Peyer's patch (tissue), 4 donors: ENCODE data around the gene NPAS2. TPM values are rescaled to one million over a fixed set of nuclear protein-coding genes. Genes with fewer than 3 reads are reported as not detected.

ENCODE experiments used
- DNase-seq, 3 donors: peaks; one replicate each; pipeline ENCODE4 v3.0.0-alpha.2; 2017 to 2019
- H3K27ac ChIP-seq, 4 donors: fragments of 200-600 bp; sonication (generic); one replicate each; pipeline ENCODE4 v1.5.1; 2016 to 2019
- H3K27me3 ChIP-seq, 2 donors: fragments of 200-600 bp; sonication (generic); one replicate each; pipeline ENCODE4 v1.5.1; 2019
- H3K36me3 ChIP-seq, 3 donors: fragments of 200-600 bp; sonication (generic); one replicate each; pipeline ENCODE4 v1.5.1; 2016 to 2019
- H3K4me1 ChIP-seq, 4 donors: fragments of 200-600 bp; sonication (generic); one replicate each; pipeline ENCODE4 v1.5.1; 2016 to 2019
- H3K4me3 ChIP-seq, 4 donors: fragments of 200-600 bp; sonication (generic); 1 replicate in 3 of 4; 2 replicates in 1 of 4; pipeline ENCODE4 v1.5.1; 2016 to 2019; ENCODE audit warnings: mild to moderate bottlenecking in 1 of 4
- H3K9me3 ChIP-seq, 4 donors: fragments of 200-600 bp; sonication (generic); one replicate each; pipeline ENCODE4 v1.5.1; 2016 to 2019; ENCODE audit warnings: mild to moderate bottlenecking in 1 of 4
- CTCF ChIP-seq, 6 experiments: fragments of 450-650 bp in 4 of 6; fragments of 200-600 bp in 2 of 6; sonication (generic) in 1 of 6; IDR thresholded peaks; one replicate each; pipeline ENCODE4 v1.5.1; 2017 to 2019; ENCODE audit warnings: antibody characterized with exemption in 6 of 6, mild to moderate bottlenecking in 3 of 6, moderate library complexity in 1 of 6
- POLR2A ChIP-seq, 2 donors: fragments of 450-650 bp; IDR thresholded peaks; one replicate each; pipeline ENCODE4 v1.5.1; 2017; ENCODE audit warnings: antibody characterized with exemption in 2 of 2, mild to moderate bottlenecking in 2 of 2, moderate library complexity in 2 of 2
- total RNA-seq, 4 donors: library from RNA; depleted of rRNA; stranded (reverse); fragments of >200 nt; gene quantifications; one replicate each; pipeline ENCODE4 v1.1.0, GENCODE V29; 2016

The NPAS2 gene
- total RNA-seq, 4 donors from 2014 or later = 29.7 to 99.5 (median 95.5) TPM

DNA sequence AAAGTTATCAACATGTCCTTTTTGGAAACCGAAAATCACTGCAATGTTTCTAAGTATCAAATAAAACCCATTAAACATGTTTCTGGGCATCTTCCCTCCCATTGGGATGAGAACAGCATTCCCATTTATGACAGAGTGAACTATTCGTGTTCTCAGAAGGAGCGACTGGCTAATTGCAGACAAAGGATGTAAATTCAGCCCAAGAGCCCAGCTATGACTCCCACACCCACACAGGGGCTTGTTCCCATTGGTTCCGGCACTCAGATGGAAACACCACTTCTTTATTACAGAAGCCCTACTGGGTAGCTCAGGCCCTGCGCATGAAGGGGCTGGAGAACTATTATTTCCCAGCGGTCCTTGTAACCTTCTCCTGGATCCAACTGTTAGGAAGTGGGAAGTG is 16.6 kb upstream of the NPAS2 start:
- TF ChIP-seq POLR2A (IDR thresholded peaks at IDR 0.05) (no peak), CTCF (IDR thresholded peaks at IDR 0.05) (no peak)

GRCh38 chr2:100806550-100806949 is 13.4 kb upstream of the NPAS2 start:
- Histone ChIP-seq H3K27ac (no peak overlapping the region), H3K36me3 (no peaks in the 10 kb centered on the region)
- TF ChIP-seq CTCF (IDR thresholded peaks at IDR 0.05) (no peak), POLR2A (IDR thresholded peaks at IDR 0.05) (no peak)

More for the DNA sequence above, 16.6 kb upstream of the NPAS2 start:
- Histone ChIP-seq H3K27me3 (no peaks in the 10 kb centered on the region), H3K36me3 (no peaks in the 10 kb centered on the region), H3K9me3 (no peaks in the 10 kb centered on the region), H3K4me1 (no peaks in the 10 kb centered on the region), H3K4me3 (no peak overlapping the region), H3K27ac (no peak overlapping the region)
- DNase-seq = no peak

GRCh38 chr2:100807707-100808106 is 12.2 kb upstream of the NPAS2 start:
- TF ChIP-seq CTCF (IDR thresholded peaks at IDR 0.05) (no peak), POLR2A (IDR thresholded peaks at IDR 0.05) (no peak)
- Histone ChIP-seq H3K4me1 (peaks cover 0 to 1% (median 0%) of the 10 kb centered on the region in 4 donors), H3K4me3 (no peak overlapping the region), H3K27ac (no peak overlapping the region), H3K27me3 (no peaks in the 10 kb centered on the region), H3K36me3 (no peaks in the 10 kb centered on the region), H3K9me3 (no peaks in the 10 kb centered on the region)
- DNase-seq = no peak

More at GRCh38 chr2:100806550-100806949, 13.4 kb upstream of the NPAS2 start:
- Histone ChIP-seq H3K4me1 (no peaks in the 10 kb centered on the region), H3K9me3 (no peaks in the 10 kb centered on the region), H3K27me3 (no peaks in the 10 kb centered on the region), H3K4me3 (no peak overlapping the region)
- no peak for DNase-seq

- Histone ChIP-seq H3K36me3 (no peaks in the 10 kb centered on the region), H3K27me3 (no peaks in the 10 kb centered on the region), H3K27ac (no peak overlapping the region), H3K4me1 (peaks cover 0 to 9% (median 0%) of the 10 kb centered on the region in 4 donors), H3K9me3 (no peaks in the 10 kb centered on the region), H3K4me3 (no peak overlapping the region)
- no peak for DNase-seq
- no peak for TF ChIP-seq POLR2A (IDR thresholded peaks at IDR 0.05)
- no peak for TF ChIP-seq CTCF (IDR thresholded peaks at IDR 0.05)
These were observed 11.4 kb upstream of the NPAS2 start for GRCh38 chr2:100808582-100808981.

- no peak overlapping the region for H3K27ac ChIP-seq
- H3K9me3 ChIP-seq = no peaks in the 10 kb centered on the region
- TF ChIP-seq CTCF (IDR thresholded peaks at IDR 0.05) = no peak
- TF ChIP-seq POLR2A (IDR thresholded peaks at IDR 0.05) = no peak
- DNase-seq = no peak
- H3K27me3 ChIP-seq = no peaks in the 10 kb centered on the region
- H3K4me1 ChIP-seq = peaks cover 0 to 17% (median 0%) of the 10 kb centered on the region in 4 donors
- H3K4me3 ChIP-seq = no peak overlapping the region
- no peaks in the 10 kb centered on the region for H3K36me3 ChIP-seq
These were observed 10.4 kb upstream of the NPAS2 start for GRCh38 chr2:100809506-100809905.

- Histone ChIP-seq H3K27me3 (no peaks in the 10 kb centered on the region), H3K4me1 (peaks cover 0 to 21% (median 0%) of the 10 kb centered on the region in 4 donors), H3K27ac (no peak overlapping the region), H3K36me3 (no peaks in the 10 kb centered on the region), H3K4me3 (no peak overlapping the region), H3K9me3 (no peaks in the 10 kb centered on the region)
- no peak for DNase-seq
- TF ChIP-seq CTCF (IDR thresholded peaks at IDR 0.05) (no peak), POLR2A (IDR thresholded peaks at IDR 0.05) (no peak)
These were observed 9.3 kb upstream of the NPAS2 start for GRCh38 chr2:100810603-100811145.
